ENCODE data around the gene ERGIC3. TPM values are rescaled to one million over a fixed set of nuclear protein-coding genes. Genes with fewer than 3 reads are reported as not detected.

ERGIC3 gene
- total and polyA plus RNA-seq, 7 donors = 61.7 to 83.5 (median 67.9) TPM

GRCh38 chr20:35563834-35564233 is 22.0 kb downstream of the ERGIC3 start:
- 84 to 87% (median 85%) methylated on average over 10 of the region's 10 CpGs for WGBS, 3 donors
- ATAC-seq (no peak), DNase-seq (peak in 1 of 2 donors; percentile 4)
- Histone ChIP-seq H3K27me3 (ENCODE audit: insufficient read depth in 3 of 3, low read length in 2 of 3) (no peaks in the 10 kb centered on the region), H3K27ac (no peak overlapping the region), H3K4me3 (no peak overlapping the region), H3K9me3 (no peaks in the 10 kb centered on the region), H3K36me3 (ENCODE audit: insufficient read depth in 1 of 2, low read depth in 1 of 2) (peaks cover 0 to 2% of the 10 kb centered on the region in 2 donors), H3K4me1 (no peaks in the 10 kb centered on the region)
- TF ChIP-seq CTCF (IDR thresholded peaks at IDR 0.05) = no peak
- intact Hi-C loops (cut with DNase I) = no loop called here

- WGBS, 3 donors = 90 to 94% (median 91%) methylated on average over 7 of the region's 7 CpGs
Observed at GRCh38 chr20:35564905-35565304, 23.0 kb downstream of the ERGIC3 start.

GRCh38 chr20:35568645-35569044 is 26.8 kb downstream of the ERGIC3 start:
- Histone ChIP-seq H3K9me3 (no peaks in the 10 kb centered on the region), H3K4me3 (no peak overlapping the region), H3K27me3 (ENCODE audit: insufficient read depth in 3 of 3, low read length in 2 of 3) (no peaks in the 10 kb centered on the region), H3K36me3 (ENCODE audit: insufficient read depth in 1 of 2, low read depth in 1 of 2) (no peaks in the 10 kb centered on the region), H3K4me1 (no peaks in the 10 kb centered on the region), H3K27ac (no peak overlapping the region)
- no peak for TF ChIP-seq CTCF (IDR thresholded peaks at IDR 0.05)
- ATAC-seq (no peak), DNase-seq (peak in 1 of 2 donors; percentile 4)
- WGBS, 3 donors = 7 to 30% (median 21%) methylated on average over 2 of the region's 2 CpGs
- intact Hi-C loops (cut with DNase I) = no loop called here

More at GRCh38 chr20:35564905-35565304, 23.0 kb downstream of the ERGIC3 start:
- Histone ChIP-seq H3K27me3 (ENCODE audit: insufficient read depth in 3 of 3, low read length in 2 of 3) (no peaks in the 10 kb centered on the region), H3K4me1 (no peaks in the 10 kb centered on the region), H3K9me3 (no peaks in the 10 kb centered on the region), H3K27ac (no peak overlapping the region), H3K36me3 (ENCODE audit: insufficient read depth in 1 of 2, low read depth in 1 of 2) (no peaks in the 10 kb centered on the region), H3K4me3 (no peak overlapping the region)
- DNase-seq (peak in 1 of 2 donors; percentile 37), ATAC-seq (no peak)
- intact Hi-C loops (cut with DNase I) = no loop called here
- no peak for TF ChIP-seq CTCF (IDR thresholded peaks at IDR 0.05)

GRCh38 chr20:35571555-35571954 is 29.7 kb downstream of the ERGIC3 start:
- H3K27me3 ChIP-seq (ENCODE audit: insufficient read depth in 3 of 3, low read length in 2 of 3) = no peaks in the 10 kb centered on the region
- no peak overlapping the region for H3K27ac ChIP-seq
- intact Hi-C loops (cut with DNase I) = no loop called here
- no peaks in the 10 kb centered on the region for H3K36me3 ChIP-seq (ENCODE audit: insufficient read depth in 1 of 2, low read depth in 1 of 2)
- no peak for DNase-seq
- TF ChIP-seq CTCF (IDR thresholded peaks at IDR 0.05) = no peak
- H3K4me1 ChIP-seq = no peaks in the 10 kb centered on the region
- H3K4me3 ChIP-seq = no peak overlapping the region
- ATAC-seq = no peak
- H3K9me3 ChIP-seq = no peaks in the 10 kb centered on the region

GRCh38 chr20:35572838-35573237 is 31.0 kb downstream of the ERGIC3 start:
- DNase-seq = no peak
- Histone ChIP-seq H3K27ac (no peak overlapping the region), H3K9me3 (no peaks in the 10 kb centered on the region), H3K36me3 (ENCODE audit: insufficient read depth in 1 of 2, low read depth in 1 of 2) (no peaks in the 10 kb centered on the region), H3K4me3 (no peak overlapping the region), H3K4me1 (no peaks in the 10 kb centered on the region), H3K27me3 (ENCODE audit: insufficient read depth in 3 of 3, low read length in 2 of 3) (no peaks in the 10 kb centered on the region)
- 95 to 98% (median 95%) methylated on average over 4 of the region's 4 CpGs for WGBS, 3 donors
- intact Hi-C loops (cut with DNase I) = no loop called here
- no peak for TF ChIP-seq CTCF (IDR thresholded peaks at IDR 0.05)
- ATAC-seq = no peak
